ENCODE data around the gene KLHL18. TPM values are rescaled to one million over a fixed set of nuclear protein-coding genes. Genes with fewer than 3 reads are reported as not detected.
"Not testable (repeated sequence)": the region's sequence is repeated elsewhere in the genome, so short reads cannot be mapped to it uniquely, and the experiment has no call there.

Gene KLHL18
- total RNA-seq, 1 experiment from 2014 or later, result 8.0 TPM

GRCh38 chr3:47342812-47343211, 60.1 kb downstream of the KLHL18 start:
- peaks cover 26% of the 10 kb centered on the region for H3K36me3 ChIP-seq
- no peak overlapping the region for H3K27ac ChIP-seq
- no peaks in the 10 kb centered on the region for H3K9me3 ChIP-seq (replicated peaks)
- no peaks in the 10 kb centered on the region for H3K27me3 ChIP-seq (replicated peaks)
- no peak for DNase-seq (ENCODE audit: low read depth in 1 of 2, low spot score in 2 of 2)
- no peak overlapping the region for H3K4me3 ChIP-seq
- H3K4me1 ChIP-seq (replicated peaks), result no peaks in the 10 kb centered on the region

- DNase-seq (ENCODE audit: low read depth in 1 of 2, low spot score in 2 of 2), result no peak
- Histone ChIP-seq H3K9me3 (replicated peaks) (no peaks in the 10 kb centered on the region), H3K27me3 (replicated peaks) (no peaks in the 10 kb centered on the region), H3K36me3 (peaks cover 21% of the 10 kb centered on the region), H3K4me1 (replicated peaks) (no peaks in the 10 kb centered on the region), H3K4me3 (no peak overlapping the region), H3K27ac (no peak overlapping the region)
Measured at GRCh38 chr3:47343471-47343971, 60.8 kb downstream of the KLHL18 start.

GRCh38 chr3:47344971-47345370, 62.2 kb downstream of the KLHL18 start:
- Histone ChIP-seq H3K4me1 (replicated peaks) (no peaks in the 10 kb centered on the region), H3K36me3 (peaks cover 15% of the 10 kb centered on the region), H3K4me3 (no peak overlapping the region), H3K27ac (no peak overlapping the region), H3K27me3 (replicated peaks) (no peaks in the 10 kb centered on the region), H3K9me3 (replicated peaks) (no peaks in the 10 kb centered on the region)
- DNase-seq (ENCODE audit: low read depth in 1 of 2, low spot score in 2 of 2), result no peak

- no peaks in the 10 kb centered on the region for H3K4me1 ChIP-seq (replicated peaks)
- DNase-seq (ENCODE audit: low read depth in 1 of 2, low spot score in 2 of 2), result no peak
- H3K9me3 ChIP-seq (replicated peaks), result no peaks in the 10 kb centered on the region
- no peaks in the 10 kb centered on the region for H3K27me3 ChIP-seq (replicated peaks)
- no peak overlapping the region for H3K27ac ChIP-seq
- peaks cover 12% of the 10 kb centered on the region for H3K36me3 ChIP-seq
- H3K4me3 ChIP-seq, result no peak overlapping the region
Measured at GRCh38 chr3:47347217-47347801, 64.6 kb downstream of the KLHL18 start.

- H3K4me1 ChIP-seq (replicated peaks), result no peaks in the 10 kb centered on the region
- no peaks in the 10 kb centered on the region for H3K27me3 ChIP-seq (replicated peaks)
- DNase-seq (ENCODE audit: low read depth in 1 of 2, low spot score in 2 of 2), result no peak
- H3K36me3 ChIP-seq, result peaks cover 8% of the 10 kb centered on the region
- H3K4me3 ChIP-seq, result no peak overlapping the region
- no peak overlapping the region for H3K27ac ChIP-seq
- no peaks in the 10 kb centered on the region for H3K9me3 ChIP-seq (replicated peaks)
Measured at GRCh38 chr3:47348411-47349154, 65.8 kb downstream of the KLHL18 start.

- Histone ChIP-seq H3K4me3 (no peak overlapping the region), H3K27ac (no peak overlapping the region), H3K27me3 (replicated peaks) (no peaks in the 10 kb centered on the region), H3K4me1 (replicated peaks) (no peaks in the 10 kb centered on the region), H3K36me3 (no peaks in the 10 kb centered on the region), H3K9me3 (replicated peaks) (peaks cover 3% of the 10 kb centered on the region; the same call in 1 of the 2 replicates)
- no peak for DNase-seq (ENCODE audit: low read depth in 1 of 2, low spot score in 2 of 2)
Measured at GRCh38 chr3:47355010-47355409, 72.3 kb downstream of the KLHL18 start.

GRCh38 chr3:47356201-47356600, 73.5 kb downstream of the KLHL18 start:
- Histone ChIP-seq H3K27me3 (replicated peaks) (no peaks in the 10 kb centered on the region), H3K36me3 (no peaks in the 10 kb centered on the region), H3K9me3 (replicated peaks) (peaks cover 7% of the 10 kb centered on the region; the same call in 1 of the 2 replicates), H3K27ac (no peak overlapping the region), H3K4me3 (no peak overlapping the region), H3K4me1 (replicated peaks) (no peaks in the 10 kb centered on the region)
- DNase-seq (ENCODE audit: low read depth in 1 of 2, low spot score in 2 of 2), result no peak

GRCh38 chr3:47359323-47359722, 76.6 kb downstream of the KLHL18 start:
- Histone ChIP-seq H3K4me3 (no peak overlapping the region), H3K27me3 (replicated peaks) (no peaks in the 10 kb centered on the region), H3K27ac (no peak overlapping the region), H3K36me3 (no peaks in the 10 kb centered on the region), H3K4me1 (replicated peaks) (no peaks in the 10 kb centered on the region), H3K9me3 (replicated peaks) (peaks cover 7% of the 10 kb centered on the region; the same call in 1 of the 2 replicates)
- no peak for DNase-seq (ENCODE audit: low read depth in 1 of 2, low spot score in 2 of 2)

GRCh38 chr3:47360110-47360517, 77.4 kb downstream of the KLHL18 start:
- not testable (repeated sequence) for H3K36me3 ChIP-seq; H3K4me1 ChIP-seq (replicated peaks); H3K4me3 ChIP-seq; H3K9me3 ChIP-seq (replicated peaks); DNase-seq (ENCODE audit: low read depth in 1 of 2, low spot score in 2 of 2); H3K27me3 ChIP-seq (replicated peaks); H3K27ac ChIP-seq

- Histone ChIP-seq H3K4me3 (no peak overlapping the region), H3K9me3 (replicated peaks) (peaks cover 5% of the 10 kb centered on the region; the same call in 1 of the 2 replicates), H3K36me3 (no peaks in the 10 kb centered on the region), H3K4me1 (replicated peaks) (no peaks in the 10 kb centered on the region), H3K27me3 (replicated peaks) (no peaks in the 10 kb centered on the region), H3K27ac (no peak overlapping the region)
- no peak for DNase-seq (ENCODE audit: low read depth in 1 of 2, low spot score in 2 of 2)
Measured at GRCh38 chr3:47362701-47363100, 80.0 kb downstream of the KLHL18 start.

- Histone ChIP-seq H3K4me1 (replicated peaks) (no peaks in the 10 kb centered on the region), H3K27ac (no peak overlapping the region), H3K36me3 (no peaks in the 10 kb centered on the region), H3K27me3 (replicated peaks) (no peaks in the 10 kb centered on the region), H3K4me3 (no peak overlapping the region), H3K9me3 (replicated peaks) (0 out of 2 replicates have a peak, but pooled peaks cover under 1% of the 10 kb centered on the region)
- DNase-seq (ENCODE audit: low read depth in 1 of 2, low spot score in 2 of 2), result no peak
Measured at GRCh38 chr3:47365213-47366153, 82.7 kb downstream of the KLHL18 start.

- Histone ChIP-seq H3K27ac (no peak overlapping the region), H3K4me1 (replicated peaks) (no peaks in the 10 kb centered on the region), H3K4me3 (no peak overlapping the region), H3K36me3 (no peaks in the 10 kb centered on the region), H3K27me3 (replicated peaks) (no peaks in the 10 kb centered on the region), H3K9me3 (replicated peaks) (no peaks in the 10 kb centered on the region)
- no peak for DNase-seq (ENCODE audit: low read depth in 1 of 2, low spot score in 2 of 2)
Measured at GRCh38 chr3:47366833-47367232, 84.1 kb downstream of the KLHL18 start.

GRCh38 chr3:47367631-47368030, 84.9 kb downstream of the KLHL18 start:
- DNase-seq (ENCODE audit: low read depth in 1 of 2, low spot score in 2 of 2), result no peak
- Histone ChIP-seq H3K36me3 (no peaks in the 10 kb centered on the region), H3K9me3 (replicated peaks) (no peaks in the 10 kb centered on the region), H3K27ac (no peak overlapping the region), H3K4me1 (replicated peaks) (no peaks in the 10 kb centered on the region), H3K4me3 (no peak overlapping the region), H3K27me3 (replicated peaks) (no peaks in the 10 kb centered on the region)
